GM12878 (cell line): ENCODE data around the gene HSPB6. TPM values are rescaled to one million over a fixed set of nuclear protein-coding genes. Genes with fewer than 3 reads are reported as not detected.

Experiments used
- ATAC-seq: fragments of 200-7000 bp; cut with Tn5 transposase; 3 replicates; pipeline ENCODE4 v1.9.1; 2020; ENCODE audit warnings: mild to moderate bottlenecking, moderate library complexity
- BruUV-seq: library from RNA; stranded (reverse); fragments of 400-500 nt; replicated peaks from 2 replicates; lab custom pipeline; 2021; lab: Mats Ljungman, UMichigan
- CTCF ChIA-PET: fragments of 300-600 bp; sonication (Branson Sonifier 250); formaldehyde crosslinking; extraction: SDS; loops from one replicate; lab custom pipeline; 2021; ENCODE audit warnings: inconsistent platforms; lab: Yijun Ruan, JAX
- POLR2A ChIA-PET: fragments of 350-600 bp; formaldehyde crosslinking; extraction: SDS; loops from one replicate; lab custom pipeline; 2021; ENCODE audit warnings: inconsistent platforms; lab: Charles Lee
- RAD21 ChIA-PET: fragments of 300-600 bp; sonication (Branson Sonifier 250); formaldehyde crosslinking; loops from one replicate; lab custom pipeline; 2023; ENCODE audit warnings: antibody characterized with exemption; ENCODE audit not compliant: unreplicated experiment; lab: Charles Lee
- SMC1A ChIA-PET: fragments of 300-600 bp; sonication (Branson Sonifier 250); formaldehyde crosslinking; loops from one replicate; lab custom pipeline; 2023; ENCODE audit not compliant: unreplicated experiment, uncharacterized antibody; lab: Charles Lee
- DNase-seq: peaks from one replicate; pipeline ENCODE4 v3.0.0-alpha.2; 2011; ENCODE audit warnings: low read depth, low spot score
- FAIRE-seq: peaks from 3 replicates; lab custom pipeline; 2011; peaks lifted over from hg19 to GRCh38; lab: Jason Lieb, UNC
- H2AFZ ChIP-seq: 2 replicates; pipeline ENCODE4 v1.6.0; 2011; ENCODE audit warnings: low read depth, low read length, control low read depth; ENCODE audit not compliant: control insufficient read depth
- H3K27ac ChIP-seq: 2 replicates; pipeline ENCODE4 v1.5.1; 2011; ENCODE audit warnings: control low read depth; ENCODE audit not compliant: control insufficient read depth, insufficient read depth
- H3K27me3 ChIP-seq, 2 experiments: replicated peaks in 1 of 2; 2 replicates each; pipeline versions ENCODE4 v1.6.0 to v1.6.1; 2011; ENCODE audit warnings: low read length in 1 of 2; ENCODE audit not compliant: control insufficient read depth in 2 of 2, insufficient read depth in 2 of 2
- H3K36me3 ChIP-seq, 2 experiments: 2 replicates each; pipeline ENCODE4 v1.5.1; 2011; ENCODE audit warnings: low read length in 1 of 2; ENCODE audit not compliant: control insufficient read depth in 2 of 2, insufficient read depth in 2 of 2
- H3K4me1 ChIP-seq: 2 replicates; pipeline ENCODE4 v1.6.1; 2011; ENCODE audit warnings: mild to moderate bottlenecking, low read length, moderate library complexity, mixed read lengths; ENCODE audit not compliant: control insufficient read depth, insufficient read depth
- H3K4me2 ChIP-seq: 2 replicates; pipeline ENCODE4 v1.6.0; 2011; ENCODE audit warnings: control low read depth; ENCODE audit not compliant: control insufficient read depth, insufficient read depth
- H3K4me3 ChIP-seq: fragments of 200-600 bp; sonication (generic); 2 replicates; pipeline ENCODE4 v1.5.1; 2016
- H3K79me2 ChIP-seq: 2 replicates; pipeline ENCODE4 v1.6.0; 2011; ENCODE audit warnings: low read length; ENCODE audit not compliant: control insufficient read depth, insufficient read depth
- H3K9ac ChIP-seq: 2 replicates; pipeline ENCODE4 v1.8.0; 2011; ENCODE audit warnings: low read length, control low read depth, mixed read lengths; ENCODE audit not compliant: control insufficient read depth, insufficient read depth
- H3K9me3 ChIP-seq: replicated peaks from 3 replicates; pipeline ENCODE4 v1.5.1; 2011; ENCODE audit warnings: mild to moderate bottlenecking, low read length; ENCODE audit not compliant: control insufficient read depth, insufficient read depth
- H4K20me1 ChIP-seq: 2 replicates; pipeline ENCODE4 v1.6.0; 2011; ENCODE audit not compliant: control insufficient read depth, insufficient read depth
- ATF3 ChIP-seq: IDR thresholded peaks from 2 replicates; pipeline ENCODE4 v1.6.1; 2011; ENCODE audit warnings: low read depth, mild to moderate bottlenecking, low read length, moderate library complexity, borderline replicate concordance; ENCODE audit errors: extremely low read depth
- CBFB ChIP-seq: IDR thresholded peaks from 2 replicates; pipeline ENCODE4 v1.6.1; 2016; ENCODE audit warnings: antibody characterized with exemption, low read depth
- E4F1 ChIP-seq: fragments of 450-650 bp; IDR thresholded peaks from 2 replicates; pipeline ENCODE4 v1.6.1; 2018; ENCODE audit warnings: borderline replicate concordance, mild to moderate bottlenecking; ENCODE audit not compliant: partially characterized antibody
- HDGF ChIP-seq: fragments of 450-650 bp; IDR thresholded peaks from 2 replicates; pipeline ENCODE4 v1.6.1; 2016; ENCODE audit warnings: antibody characterized with exemption
- IRF4 ChIP-seq: IDR thresholded peaks from 2 replicates; pipeline ENCODE4 v1.6.1; 2011; ENCODE audit warnings: low read depth, low read length
- LARP7 ChIP-seq: fragments of 450-650 bp; IDR thresholded peaks from 2 replicates; pipeline ENCODE4 v1.6.1; 2017; ENCODE audit warnings: mild to moderate bottlenecking
- MTA3 ChIP-seq: IDR thresholded peaks from 2 replicates; pipeline ENCODE4 v1.6.1; 2012; ENCODE audit warnings: low read length, inconsistent platforms, borderline replicate concordance
- MYC ChIP-seq: IDR thresholded peaks from 2 replicates; pipeline ENCODE4 v1.6.1; 2011; ENCODE audit warnings: mild to moderate bottlenecking, low read length, moderate library complexity, inconsistent platforms; ENCODE audit not compliant: insufficient read depth, insufficient replicate concordance, insufficient read length, severe bottlenecking
- NFXL1 ChIP-seq: fragments of 450-650 bp; IDR thresholded peaks from 2 replicates; pipeline ENCODE4 v1.6.1; 2017; ENCODE audit warnings: antibody characterized with exemption, mild to moderate bottlenecking, borderline replicate concordance
- NR2F1 ChIP-seq: fragments of 450-650 bp; conservative IDR thresholded peaks from 2 replicates; pipeline ENCODE4 v1.6.1; 2017; ENCODE audit warnings: mild to moderate bottlenecking
- POLR2AphosphoS5 ChIP-seq: IDR thresholded peaks from 2 replicates; pipeline ENCODE4 v1.6.1; 2011; ENCODE audit warnings: mild to moderate bottlenecking, low read length, inconsistent platforms
- RB1 ChIP-seq: fragments of 450-650 bp; formaldehyde crosslinking; IDR thresholded peaks from 2 replicates; pipeline ENCODE4 v1.6.1; 2017; ENCODE audit warnings: mild to moderate bottlenecking, borderline replicate concordance
- SIN3A ChIP-seq: IDR thresholded peaks from 2 replicates; pipeline ENCODE4 v1.6.1; 2012; ENCODE audit warnings: low read depth, low read length, improper control_type of control experiment
- ZNF687 ChIP-seq: fragments of 450-650 bp; IDR thresholded peaks from 2 replicates; pipeline ENCODE4 v1.6.1; 2017; ENCODE audit warnings: mild to moderate bottlenecking, moderate library complexity
- WGBS: methylation state at CpG from one replicate; pipeline ENCODE4 v1.1.6; 2016; ENCODE audit warnings: low lambda C conversion rate; ENCODE audit not compliant: insufficient replicate concordance, insufficient coverage; ENCODE audit errors: missing lambda C conversion rate; 5-methylcytosine and 5-hydroxymethylcytosine counted together
- in situ Hi-C: fragments of 300-500 bp; cut with MboI; formaldehyde crosslinking; loops from 9 replicates; pipeline ENCODE4 v1.14.3; 2018; ENCODE audit warnings: mixed read lengths
- intact Hi-C: fragments of 100-400 bp; cut with micrococcal nuclease; formaldehyde crosslinking; loops from one replicate; pipeline ENCODE4 v1.14.2; 2022; ENCODE audit not compliant: unreplicated experiment
- polyA plus RNA-seq, 11 experiments: library from polyadenylated mRNA; depleted of rRNA in 4 of 11; unstranded in 6 of 11; stranded (reverse) in 5 of 11; fragments of >200 nt; fragmentation: Nextera tagmentation in 4 of 11; fragmentation: Illumina TruSeq in 1 of 11; extraction: Ambion mirVana in 4 of 11; extraction: Trizol in 1 of 11; gene quantifications; 1 replicate in 1 of 11; 2 replicates in 10 of 11; pipeline versions ENCODE4 v1.2.1 to v1.2.3, GENCODE V29; 2011 to 2016; ENCODE audit warnings: inconsistent platforms in 2 of 11, missing spikeins in 2 of 11, low read depth in 1 of 11
- total RNA-seq, 4 experiments: library from RNA; depleted of rRNA in 3 of 4; stranded (reverse); fragments of >200 nt in 3 of 4; fragmentation: Illumina TruSeq in 1 of 4; extraction: Trizol in 1 of 4; gene quantifications; 2 replicates each; pipeline versions ENCODE4 v1.2.1 to v1.2.3, GENCODE V29; 2013 to 2021

HSPB6 gene
- total and polyA plus RNA-seq, 10 of the 15 experiments (the other 5 are each of a cell fraction or from before 2014, with no cell fraction given) = 0.09 to 1.6 (median 0.36) TPM; not detected in 4

- ChIA-PET SMC1A (interaction anchor here (1.1 to 6.3 kb wide), 2 partner anchors 18 to 29 kb away, joined by 3 to 375 read pairs; partner anchors contain the start of genes PSENEN and ZBTB32), POLR2A (interaction anchor here (6.3 to 12.1 kb wide), 2 partner anchors 17 to 27 kb away, joined by 91 to 516 read pairs; partner anchors contain the start of genes IGFLR1, PSENEN, U2AF1L4 and ZBTB32), CTCF (interaction anchor here (2.7 to 7.3 kb wide), 4 partner anchors 15 to 167 kb away, joined by 10 to 271 read pairs (median 46); partner anchors contain the start of genes PSENEN and U2AF1L4), RAD21 (interaction anchor here (3.6 to 6.3 kb wide), 2 partner anchors 17 to 24 kb away, joined by 13 to 430 read pairs; partner anchors contain the start of gene ZBTB32)
- 2% methylated on average over 52 of the region's 52 CpGs for WGBS
- Histone ChIP-seq H2AFZ (peak overlapping the region; percentile 83), H3K9me3 (no peaks in the 10 kb centered on the region), H3K9ac (peak overlapping the region; percentile 77), H3K36me3 (peaks cover 0 to under 1% of the 10 kb centered on the region in 2 experiments; a peak in 2 of 4 replicates), H3K4me2 (peak overlapping the region; percentile 99), H3K4me1 (peaks cover 40% of the 10 kb centered on the region), H3K79me2 (peaks cover 68% of the 10 kb centered on the region), H4K20me1 (no peaks in the 10 kb centered on the region), H3K27ac (peak overlapping the region; percentile 95), H3K27me3 (no peaks in the 10 kb centered on the region), H3K4me3 (peak overlapping the region; percentile 82)
- no peak for FAIRE-seq
- intact Hi-C loops = loop anchor here (2.0 kb wide), 1 partner anchor 25 kb away; no protein-coding TSS in a partner anchor
- BruUV-seq = no TSS peak
- TF ChIP-seq POLR2AphosphoS5 (0 out of 2 replicates have a peak, but pooled peaks have one; percentile 10), RB1 (0 out of 2 replicates have a peak, but pooled peaks have one; percentile 20), CBFB (no peak), ZNF687 (peak; percentile 88), HDGF (peak; percentile 83; the same call in 1 of the 2 replicates), NFXL1 (no peak), NR2F1 (no peak), ATF3 (no peak), MTA3 (peak; percentile 23; the same call in 1 of the 2 replicates), E4F1 (no peak), LARP7 (peak; percentile 24; the same call in 1 of the 2 replicates), SIN3A (0 out of 2 replicates have a peak, but pooled peaks have one; percentile 21), IRF4 (no peak), MYC (peak; percentile 34)
- no peak for DNase-seq
- in situ Hi-C loops = no loop called here
- peak; percentile 1; the same call in 2 of the 3 replicates for ATAC-seq
These were observed 40.6 kb downstream of the HSPB6 start for GRCh38 chr19:35715981-35716800.
